HepG2 (cell line): ENCODE data around the gene GGCT. TPM values are rescaled to one million over a fixed set of nuclear protein-coding genes. Genes with fewer than 3 reads are reported as not detected.

ENCODE experiments used
- ATAC-seq: fragments of 200-7000 bp; cut with Tn5 transposase; 3 replicates; pipeline ENCODE4 v1.9.1; 2020; ENCODE audit warnings: mild to moderate bottlenecking, moderate library complexity
- BruUV-seq: library from RNA; stranded (reverse); fragments of 400-500 nt; replicated peaks from 2 replicates; lab custom pipeline; 2021; lab: Mats Ljungman, UMichigan
- CTCF ChIA-PET: fragments of 300-600 bp; formaldehyde crosslinking; extraction: SDS; loops from one replicate; lab custom pipeline; 2021; ENCODE audit warnings: low total read pairs, inconsistent platforms, low intra/inter-chr PET ratio; lab: Yijun Ruan, JAX
- POLR2A ChIA-PET: fragments of 350-600 bp; sonication (Branson Sonifier 250); formaldehyde crosslinking; loops from one replicate; lab custom pipeline; 2020; ENCODE audit warnings: antibody characterized with exemption, inconsistent platforms; lab: Yijun Ruan, JAX
- DNase-seq: peaks from one replicate; pipeline ENCODE4 v3.0.0-alpha.2; 2015; ENCODE audit warnings: low spot score
- FAIRE-seq: peaks from 3 replicates; lab custom pipeline; 2011; peaks lifted over from hg19 to GRCh38; lab: Jason Lieb, UNC
- H2AFZ ChIP-seq: one replicate; pipeline ENCODE4 v1.6.1; 2011; ENCODE audit warnings: low read length, inconsistent platforms
- H3K27ac ChIP-seq: fragments of 300-600 bp; 3 replicates; pipeline ENCODE4 v1.8.0; 2011; ENCODE audit warnings: mixed run types, mild to moderate bottlenecking, mixed read lengths, low read length, inconsistent platforms; ENCODE audit not compliant: insufficient read depth; ENCODE audit errors: extremely low read length
- H3K27me3 ChIP-seq, 2 experiments: fragments of 200-600 bp in 1 of 2; 2 replicates in 1 of 2; 3 replicates in 1 of 2; pipeline versions ENCODE4 v1.6.0 to v1.8.0; 2011; ENCODE audit warnings: low read length in 2 of 2, mild to moderate bottlenecking in 2 of 2, moderate library complexity in 2 of 2, inconsistent platforms in 1 of 2; ENCODE audit not compliant: insufficient read depth in 2 of 2, control insufficient read depth in 1 of 2
- H3K36me3 ChIP-seq, 2 experiments: fragments of 200-600 bp in 1 of 2; replicated peaks in 1 of 2; 2 replicates in 1 of 2; 3 replicates in 1 of 2; pipeline versions ENCODE4 v1.5.1 to v1.8.0; 2011; ENCODE audit warnings: low read length in 2 of 2, inconsistent platforms in 1 of 2; ENCODE audit not compliant: insufficient read depth in 2 of 2, control insufficient read depth in 1 of 2
- H3K4me1 ChIP-seq: 2 replicates; pipeline ENCODE4 v1.5.1; 2012; ENCODE audit warnings: low read length, inconsistent platforms; ENCODE audit not compliant: insufficient read depth
- H3K4me2 ChIP-seq: 2 replicates; pipeline ENCODE4 v1.6.0; 2011; ENCODE audit warnings: low read depth, low read length, inconsistent platforms
- H3K4me3 ChIP-seq, 3 experiments: fragments of 200-600 bp in 1 of 3; sonication (generic), shearing (Covaris generic) in 1 of 3; replicated peaks in 1 of 3; 2 replicates each; pipeline ENCODE4 v1.5.1; 2011 to 2016; ENCODE audit warnings: low read length in 3 of 3, inconsistent platforms in 2 of 3, low read depth in 2 of 3, mild to moderate bottlenecking in 2 of 3, control low read depth in 1 of 3, mixed read lengths in 1 of 3; ENCODE audit not compliant: insufficient read depth in 1 of 3
- H3K79me2 ChIP-seq: one replicate; pipeline ENCODE4 v1.6.1; 2011; ENCODE audit warnings: low read length, inconsistent platforms; ENCODE audit not compliant: insufficient read depth
- H3K9ac ChIP-seq: 2 replicates; pipeline ENCODE4 v1.6.0; 2011; ENCODE audit warnings: mild to moderate bottlenecking, low read depth, low read length, inconsistent platforms; ENCODE audit not compliant: insufficient read depth
- H3K9me3 ChIP-seq: 2 replicates; pipeline ENCODE4 v1.5.1; 2012; ENCODE audit warnings: mild to moderate bottlenecking, low read length
- H4K20me1 ChIP-seq: 2 replicates; pipeline ENCODE4 v1.6.0; 2011; ENCODE audit warnings: inconsistent platforms, mild to moderate bottlenecking, low read length, moderate library complexity; ENCODE audit not compliant: insufficient read depth
- CBX1 ChIP-seq: IDR thresholded peaks from one replicate; pipeline ENCODE4 v1.6.1; 2016; ENCODE audit warnings: antibody characterized with exemption, low read depth
- EHMT2 ChIP-seq: fragments of 200-600 bp; sonication (generic); IDR thresholded peaks from 2 replicates; pipeline ENCODE4 v1.7.0; 2017; ENCODE audit warnings: antibody characterized with exemption, low read depth, low read length, borderline replicate concordance
- HNF1B ChIP-seq: sonication (generic); formaldehyde crosslinking; IDR thresholded peaks from 2 replicates; pipeline ENCODE4 v1.5.1; 2020; ENCODE audit warnings: mild to moderate bottlenecking, moderate library complexity, missing genetic modification reagents
- HOXA3 ChIP-seq: sonication (generic); formaldehyde crosslinking; IDR thresholded peaks from 2 replicates; pipeline ENCODE4 v1.5.0; 2020; ENCODE audit warnings: missing genetic modification reagents
- NCOA1 ChIP-seq: sonication (generic); formaldehyde crosslinking; IDR thresholded peaks from 2 replicates; pipeline ENCODE4 v1.9.0; 2021; ENCODE audit warnings: missing genetic modification reagents
- SMARCE1 ChIP-seq: fragments of 450-650 bp; IDR thresholded peaks from 2 replicates; pipeline ENCODE4 v1.6.1; 2017; ENCODE audit warnings: borderline replicate concordance
- SPEN ChIP-seq: sonication (generic); formaldehyde crosslinking; IDR thresholded peaks from 2 replicates; pipeline ENCODE4 v1.5.1; 2020; ENCODE audit warnings: low read depth, mild to moderate bottlenecking, missing genetic modification reagents
- WGBS: methylation state at CpG from one replicate; pipeline ENCODE4 v1.1.6; 2017; ENCODE audit warnings: low lambda C conversion rate; 5-methylcytosine and 5-hydroxymethylcytosine counted together
- in situ Hi-C: cut with HindIII; loops from 2 replicates; pipeline ENCODE4 v1.10.0; 2017; ENCODE audit warnings: low pct_unique_long_range_greater_than_20kb; ENCODE audit not compliant: extremely low pct_ligation_motif_present
- intact Hi-C: fragments of 100-400 bp; cut with micrococcal nuclease; formaldehyde crosslinking; loops from one replicate; pipeline ENCODE4 v1.10.0; 2022; ENCODE audit not compliant: unreplicated experiment
- polyA plus RNA-seq, 8 experiments: library from polyadenylated mRNA; depleted of rRNA in 3 of 8; stranded (reverse) in 7 of 8; unstranded in 1 of 8; fragments of >200 nt; fragmentation: Illumina TruSeq in 4 of 8; extraction: Trizol in 4 of 8; gene quantifications; 2 replicates each; pipeline versions ENCODE4 v1.2.1 to v1.2.3, GENCODE V29; 2011 to 2016; ENCODE audit warnings: low read depth in 4 of 8, missing spikeins in 1 of 8, mixed read lengths in 1 of 8; ENCODE audit not compliant: insufficient read depth in 1 of 8
- total RNA-seq, 5 experiments: library from RNA; depleted of rRNA; stranded (reverse); fragments of >200 nt; fragmentation: Illumina TruSeq; extraction: Trizol; gene quantifications; 2 replicates each; pipeline ENCODE4 v1.2.3, GENCODE V29; 2016; ENCODE audit warnings: low read depth in 1 of 5

Gene GGCT
- total and polyA plus RNA-seq, 2 of the 13 experiments (the other 11 are each of a cell fraction or from before 2014, with no cell fraction given), result 19.5 to 78.3 TPM

GRCh38 chr7:30463405-30464145 lies 41.1 kb downstream of the GGCT start (continued):
- TF ChIP-seq HNF1B (CRISPR knock-in tag) (no peak), HOXA3 (CRISPR knock-in tag) (no peak)

DNA sequence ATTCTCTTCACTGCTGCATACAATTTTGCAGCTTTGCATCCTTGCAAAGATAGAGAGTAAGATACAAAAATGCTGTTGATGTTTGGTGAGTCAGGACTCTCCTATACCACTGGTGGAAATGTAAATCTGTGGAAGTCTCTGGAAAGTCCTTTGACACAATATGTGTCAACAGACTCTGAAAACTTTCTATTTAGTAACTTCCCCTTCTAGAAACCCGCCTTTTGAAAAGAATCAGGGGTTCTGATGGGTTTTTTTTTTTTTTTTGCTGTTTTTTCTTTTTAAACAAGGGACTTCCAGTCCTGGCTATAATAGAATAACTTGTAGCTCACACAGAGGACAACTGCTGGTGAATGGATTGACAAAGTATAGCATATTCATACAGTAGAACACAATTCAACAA lies 42.5 kb downstream of the GGCT start:
- Histone ChIP-seq H2AFZ (no peak overlapping the region), H3K79me2 (no peaks in the 10 kb centered on the region), H3K4me1 (peaks cover 32% of the 10 kb centered on the region), H4K20me1 (no peaks in the 10 kb centered on the region), H3K4me2 (no peak overlapping the region), H3K27me3 (no peaks in the 10 kb centered on the region), H3K27ac (no peak overlapping the region), H3K4me3 (no peak overlapping the region), H3K36me3 (no peaks in the 10 kb centered on the region), H3K9me3 (no peaks in the 10 kb centered on the region), H3K9ac (no peak overlapping the region)
- POLR2A ChIA-PET, result no interaction called here
- no TSS peak for BruUV-seq
- ATAC-seq, result no peak
- no peak for FAIRE-seq
- DNase-seq, result no peak
- intact Hi-C loops, result no loop called here
- no peak for TF ChIP-seq SMARCE1
- no peak for TF ChIP-seq SPEN (CRISPR knock-in tag)
- no peak for TF ChIP-seq NCOA1
- no peak for TF ChIP-seq CBX1
- no peak for TF ChIP-seq EHMT2
- CTCF ChIA-PET, result no interaction called here
- WGBS, result 97% methylated on average over 1 of the region's 1 CpG
- in situ Hi-C loops, result no loop called here
